ENCODE measurements around the gene STIMATE.

Gene STIMATE

GRCh38 chr3:52893723-52894122 is 3.6 kb downstream of the STIMATE start:
- DNase-seq: no peak

- DNase-seq: no peak
Measured at GRCh38 chr3:52892625-52893311, 4.6 kb downstream of the STIMATE start.

GRCh38 chr3:52892290-52892624 is 5.1 kb downstream of the STIMATE start:
- DNase-seq: no peak

GRCh38 chr3:52891615-52892081 is 5.7 kb downstream of the STIMATE start:
- no peak for DNase-seq

- DNase-seq: no peak
Measured at GRCh38 chr3:52891164-52891563, 6.2 kb downstream of the STIMATE start.

GRCh38 chr3:52890735-52891134 is 6.6 kb downstream of the STIMATE start:
- DNase-seq: no peak

GRCh38 chr3:52889901-52890300 is 7.4 kb downstream of the STIMATE start:
- DNase-seq: no peak

GRCh38 chr3:52887166-52887565 is 10.2 kb downstream of the STIMATE start:
- no peak for DNase-seq

- DNase-seq: no peak
Measured at GRCh38 chr3:52886049-52886730, 11.2 kb downstream of the STIMATE start.

GRCh38 chr3:52882377-52882776 is 15.0 kb downstream of the STIMATE start:
- no peak for DNase-seq

- DNase-seq: no peak
Measured at GRCh38 chr3:52881871-52882270, 15.5 kb downstream of the STIMATE start.

- DNase-seq: no peak
Measured at GRCh38 chr3:52880474-52880873, 16.9 kb downstream of the STIMATE start.

GRCh38 chr3:52880047-52880446 is 17.3 kb downstream of the STIMATE start:
- no peak for DNase-seq

- DNase-seq: no peak
Measured at GRCh38 chr3:52879581-52879980, 17.8 kb downstream of the STIMATE start.

GRCh38 chr3:52879090-52879489 is 18.3 kb downstream of the STIMATE start:
- no peak for DNase-seq

- no peak for DNase-seq
Measured at GRCh38 chr3:52877085-52877484, 20.3 kb downstream of the STIMATE start.

GRCh38 chr3:52874864-52875587 is 22.3 kb downstream of the STIMATE start:
- no peak for DNase-seq

GRCh38 chr3:52874160-52874701 is 23.1 kb downstream of the STIMATE start:
- no peak for DNase-seq

- DNase-seq: no peak
Measured at GRCh38 chr3:52873433-52874159, 23.8 kb downstream of the STIMATE start.

- no peak for DNase-seq
Measured at GRCh38 chr3:52872245-52872644, 25.1 kb downstream of the STIMATE start.

GRCh38 chr3:52871761-52872160 is 25.6 kb downstream of the STIMATE start:
- DNase-seq: no peak

GRCh38 chr3:52870471-52870870 is 26.9 kb downstream of the STIMATE start:
- DNase-seq: no peak

GRCh38 chr3:52866427-52866826 is 30.9 kb downstream of the STIMATE start:
- no peak for DNase-seq
